Measurements from ENCODE around the gene CGRRF1. TPM values are rescaled to one million over a fixed set of nuclear protein-coding genes. Genes with fewer than 3 reads are reported as not detected.

The CGRRF1 gene
- total and polyA plus RNA-seq, 2 of the 13 experiments (the other 11 are each of a cell fraction or from before 2014, with no cell fraction given), result 16.8 to 18.2 TPM

GRCh38 chr14:54585214-54585613 lies 75.5 kb downstream of the CGRRF1 start:
- H3K4me1 ChIP-seq (ENCODE audit: insufficient read depth, low read length), result peaks cover 18% of the 10 kb centered on the region
- in situ Hi-C loops (cut with HindIII; ENCODE audit: extremely low pct_ligation_motif_present, low pct_unique_long_range_greater_than_20kb), result no loop called here
- no peak for FAIRE-seq
- peak; percentile 88 for TF ChIP-seq ATF7 (IDR thresholded peaks at IDR 0.05)
- TF ChIP-seq ATF7 (CRISPR knock-in tag; IDR thresholded peaks at IDR 0.05), result no peak
- TF ChIP-seq ZFAT (CRISPR knock-in tag; conservative IDR thresholded peaks at IDR 0.05), result no peak
- no peak for DNase-seq (ENCODE audit: low spot score)
- CTCF ChIA-PET (ENCODE audit: low intra/inter-chr PET ratio, low total read pairs), result no interaction called here
- no peak overlapping the region for H3K4me3 ChIP-seq (replicated peaks in 1 of 3; ENCODE audit: insufficient read depth in 1 of 3, low read depth in 2 of 3, low read length in 3 of 3)
- H2AFZ ChIP-seq (ENCODE audit: low read length), result no peak overlapping the region
- H3K79me2 ChIP-seq (ENCODE audit: insufficient read depth, low read length), result peaks cover 84% of the 10 kb centered on the region
- BruUV-seq (replicated peaks), result no TSS peak
- H4K20me1 ChIP-seq (ENCODE audit: insufficient read depth, low read length), result peaks cover 41% of the 10 kb centered on the region
- POLR2A ChIA-PET, result no interaction called here
- intact Hi-C loops (cut with micrococcal nuclease; ENCODE audit: unreplicated experiment), result no loop called here
- H3K9ac ChIP-seq (ENCODE audit: insufficient read depth, low read depth, low read length), result no peak overlapping the region
- WGBS (ENCODE audit: low lambda C conversion rate), result 97% methylated on average over 3 of the region's 3 CpGs
- H3K36me3 ChIP-seq (replicated peaks in 1 of 2; ENCODE audit: control insufficient read depth in 1 of 2, insufficient read depth in 2 of 2, low read length in 2 of 2), result peaks cover 6 to 33% of the 10 kb centered on the region in 2 experiments; a peak in 4 of 5 replicates
- no peaks in the 10 kb centered on the region for H3K27me3 ChIP-seq (ENCODE audit: control insufficient read depth in 1 of 2, insufficient read depth in 2 of 2, low read length in 2 of 2)
- no peaks in the 10 kb centered on the region for H3K9me3 ChIP-seq (ENCODE audit: low read length)
- no peak for ATAC-seq
- H3K4me2 ChIP-seq (ENCODE audit: low read depth, low read length), result no peak overlapping the region
- no peak overlapping the region for H3K27ac ChIP-seq (ENCODE audit: extremely low read length, insufficient read depth, low read length)

Other genes starting within 250 kb of the CGRRF1 start
- 88.9 and 111 TPM in 2 replicates for gene CDKN3, start 112.9 kb upstream of the CGRRF1 start, total RNA-seq (2016; rRNA removed; fragmentation: Illumina TruSeq; extraction: Trizol)
- 35.6 and 63.0 TPM in 2 replicates for gene CDKN3, start 112.9 kb upstream of the CGRRF1 start, polyA plus RNA-seq (2011; rRNA removed)
- gene CNIH1, start 68.5 kb upstream of the CGRRF1 start, total RNA-seq (2016; rRNA removed; fragmentation: Illumina TruSeq; extraction: Trizol), result 141 and 166 TPM in 2 replicates
- 335 and 421 TPM in 2 replicates for gene CNIH1, start 68.5 kb upstream of the CGRRF1 start, polyA plus RNA-seq (2011; rRNA removed)
- 68.2 and 103 TPM in 2 replicates for gene GMFB, start 20.9 kb upstream of the CGRRF1 start, total RNA-seq (2016; rRNA removed; fragmentation: Illumina TruSeq; extraction: Trizol)
- 12.9 and 17.3 TPM in 2 replicates for gene GMFB, start 20.9 kb upstream of the CGRRF1 start, polyA plus RNA-seq (2011; rRNA removed)
- 6.9 and 13.0 TPM in 2 replicates for gene SAMD4A, start 57.2 kb downstream of the CGRRF1 start, total RNA-seq (2016; rRNA removed; fragmentation: Illumina TruSeq; extraction: Trizol)
- gene SAMD4A, start 57.2 kb downstream of the CGRRF1 start, polyA plus RNA-seq (2011; rRNA removed), result 11.7 and 11.8 TPM in 2 replicates

Data from HepG2 (cell line).